Measurements from ENCODE around the gene HTR3E.
"Not testable (repeated sequence)": the region's sequence is repeated elsewhere in the genome, so short reads cannot be mapped to it uniquely, and the experiment has no call there.

The HTR3E gene, protein sequence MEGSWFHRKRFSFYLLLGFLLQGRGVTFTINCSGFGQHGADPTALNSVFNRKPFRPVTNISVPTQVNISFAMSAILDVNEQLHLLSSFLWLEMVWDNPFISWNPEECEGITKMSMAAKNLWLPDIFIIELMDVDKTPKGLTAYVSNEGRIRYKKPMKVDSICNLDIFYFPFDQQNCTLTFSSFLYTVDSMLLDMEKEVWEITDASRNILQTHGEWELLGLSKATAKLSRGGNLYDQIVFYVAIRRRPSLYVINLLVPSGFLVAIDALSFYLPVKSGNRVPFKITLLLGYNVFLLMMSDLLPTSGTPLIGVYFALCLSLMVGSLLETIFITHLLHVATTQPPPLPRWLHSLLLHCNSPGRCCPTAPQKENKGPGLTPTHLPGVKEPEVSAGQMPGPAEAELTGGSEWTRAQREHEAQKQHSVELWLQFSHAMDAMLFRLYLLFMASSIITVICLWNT

GRCh38 chr3:184096811-184097383 is at the start of gene HTR3E:
HTR3E (plus strand) TSS chr3:184097064; CDS start chr3:184097530, 466 bp downstream.
- no peak for FAIRE-seq

DNA sequence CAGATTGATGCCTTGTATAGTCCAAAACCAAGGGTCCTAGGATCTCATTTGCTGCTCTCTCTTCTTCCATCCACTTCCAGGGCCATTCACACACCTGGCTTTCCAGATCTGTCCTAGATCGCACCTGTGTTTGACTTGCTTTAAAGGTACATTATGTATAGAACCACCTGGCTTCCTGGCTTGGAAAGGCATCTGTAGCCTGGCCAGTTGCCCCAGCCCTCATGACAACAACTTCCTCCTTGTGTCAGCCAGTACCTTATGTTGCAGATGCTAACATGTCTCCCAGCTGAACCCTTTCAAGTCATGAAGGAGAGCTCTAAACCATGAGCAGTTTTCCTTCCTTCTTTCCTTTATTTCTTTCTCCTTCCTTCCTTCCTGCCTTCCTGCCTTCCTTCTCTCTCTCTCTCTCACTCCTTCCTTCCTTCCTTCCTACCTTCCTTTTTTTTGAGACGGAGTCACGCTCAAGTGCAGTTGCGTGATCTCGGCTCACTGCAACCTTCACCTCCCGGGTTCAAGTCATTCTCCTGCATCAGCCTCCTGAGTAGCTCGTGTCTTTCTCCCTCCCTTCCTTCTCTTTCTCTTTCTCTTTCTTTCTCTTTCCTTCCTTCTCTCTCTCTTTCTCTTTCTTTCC is 46.5 kb upstream of the HTR3E start:
- no peak for FAIRE-seq

GRCh38 chr3:184052767-184053166 is 44.1 kb upstream of the HTR3E start, which contains the start of gene HTR3C:
HTR3C (plus strand) TSS chr3:184053047; CDS start chr3:184053081, 34 bp downstream.
- FAIRE-seq, result no peak

DNA sequence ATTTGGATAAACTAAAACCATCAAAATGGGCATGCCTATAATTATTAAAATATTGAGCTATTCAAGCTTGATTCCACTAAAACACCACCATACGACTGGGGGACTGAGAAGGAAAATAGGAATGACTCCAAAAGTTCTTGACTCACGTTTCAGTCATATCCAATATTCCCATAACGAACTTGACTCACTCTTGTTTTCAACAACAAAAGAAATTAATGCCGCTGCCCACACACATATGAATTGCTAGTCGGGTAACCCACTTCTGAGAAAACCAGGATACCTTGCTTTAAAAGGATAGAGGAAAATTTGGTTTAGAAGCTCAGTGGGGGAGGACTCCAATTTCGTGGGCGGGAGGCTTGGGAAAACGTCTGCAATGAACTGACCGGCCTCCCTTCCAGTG is 38.8 kb upstream of the HTR3E start:
- FAIRE-seq, result no peak

DNA sequence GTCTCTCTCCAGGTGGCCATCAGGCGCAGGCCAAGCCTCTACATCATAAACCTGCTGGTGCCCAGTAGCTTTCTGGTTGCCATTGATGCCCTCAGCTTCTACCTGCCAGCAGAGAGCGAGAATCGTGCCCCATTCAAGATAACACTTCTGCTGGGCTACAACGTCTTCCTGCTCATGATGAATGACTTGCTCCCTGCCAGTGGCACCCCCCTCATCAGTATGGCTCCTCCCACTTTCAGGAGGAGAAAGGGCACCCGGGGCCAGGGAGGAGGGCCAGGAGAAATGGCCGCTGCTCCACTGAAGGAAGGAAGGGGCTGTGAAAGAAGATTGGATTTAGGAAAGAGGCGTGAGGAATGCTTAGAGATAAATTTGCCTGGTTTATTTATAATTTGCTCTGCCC is 37.4 kb upstream of the HTR3E start:
- FAIRE-seq, result no peak

DNA sequence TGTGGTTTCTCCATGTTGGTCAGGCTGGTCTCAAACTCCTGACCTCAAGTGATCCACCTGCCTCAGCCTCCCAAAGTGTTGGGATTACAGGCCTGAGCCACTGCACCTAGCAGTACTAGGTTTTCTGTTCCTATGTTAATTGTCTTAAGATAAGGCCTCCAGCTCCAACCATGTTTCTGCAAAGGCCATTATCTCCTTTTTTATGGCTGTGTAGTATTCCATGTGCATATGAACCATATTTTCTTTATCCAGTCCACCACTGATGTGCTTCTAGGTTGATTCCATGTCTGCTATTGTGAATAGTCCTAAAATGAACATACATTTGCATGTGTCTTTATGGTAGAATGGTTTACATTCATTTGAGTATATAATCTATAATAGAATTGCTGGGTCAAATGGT is 34.2 kb upstream of the HTR3E start:
- FAIRE-seq, result no peak

- FAIRE-seq, result no peak
These were observed 30.7 kb upstream of the HTR3E start for GRCh38 chr3:184066211-184066610.

GRCh38 chr3:184067573-184068055 is 29.2 kb upstream of the HTR3E start:
- FAIRE-seq, result no peak

- FAIRE-seq, result no peak
These were observed 28.5 kb upstream of the HTR3E start for GRCh38 chr3:184068344-184068743.

GRCh38 chr3:184071142-184071541 is 25.7 kb upstream of the HTR3E start:
- FAIRE-seq, result not testable (repeated sequence)

DNA sequence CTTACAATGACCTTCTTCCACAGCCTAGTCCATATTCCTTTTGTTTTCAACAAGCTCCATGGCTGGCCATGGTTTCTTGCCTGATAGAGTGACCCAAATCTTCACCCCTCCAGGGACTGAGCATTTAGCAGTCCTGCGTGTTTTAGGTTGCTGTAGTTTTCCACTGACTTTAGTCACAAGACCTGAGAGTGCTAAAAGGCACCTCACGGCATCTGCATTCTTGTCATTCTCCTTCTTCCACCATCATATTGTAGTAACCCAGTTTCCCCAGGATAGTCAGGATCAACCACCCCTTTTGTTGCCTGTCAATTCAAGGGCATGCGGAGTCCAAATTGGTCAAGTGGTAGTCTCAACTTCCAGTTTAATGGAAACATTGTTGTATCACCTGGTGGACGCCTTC is 23.2 kb upstream of the HTR3E start:
- FAIRE-seq, result no peak

GRCh38 chr3:184075901-184076300 is 21.0 kb upstream of the HTR3E start:
- no peak for FAIRE-seq

DNA sequence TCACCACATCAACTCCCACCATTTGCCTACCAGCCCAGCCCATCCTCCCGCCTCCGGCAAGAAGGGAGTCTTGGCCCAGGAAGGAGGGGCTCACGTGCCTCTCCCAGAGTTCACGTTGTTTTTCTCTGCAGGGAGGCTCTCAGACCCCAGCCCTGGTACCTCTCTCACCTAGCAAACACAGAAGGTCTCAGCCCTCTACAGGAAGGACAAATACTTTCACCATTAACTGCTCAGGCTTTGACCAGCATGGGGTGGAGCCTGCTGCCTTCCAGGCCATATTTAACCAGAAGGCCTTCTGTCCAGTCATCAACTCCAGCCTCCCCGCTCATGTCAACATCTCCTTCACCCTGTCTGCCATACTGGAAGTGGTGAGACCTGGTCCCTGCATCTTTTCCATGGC is 19.0 kb upstream of the HTR3E start:
- no peak for FAIRE-seq

- FAIRE-seq, result no peak
These were observed 18.0 kb upstream of the HTR3E start for GRCh38 chr3:184078851-184079250.

DNA sequence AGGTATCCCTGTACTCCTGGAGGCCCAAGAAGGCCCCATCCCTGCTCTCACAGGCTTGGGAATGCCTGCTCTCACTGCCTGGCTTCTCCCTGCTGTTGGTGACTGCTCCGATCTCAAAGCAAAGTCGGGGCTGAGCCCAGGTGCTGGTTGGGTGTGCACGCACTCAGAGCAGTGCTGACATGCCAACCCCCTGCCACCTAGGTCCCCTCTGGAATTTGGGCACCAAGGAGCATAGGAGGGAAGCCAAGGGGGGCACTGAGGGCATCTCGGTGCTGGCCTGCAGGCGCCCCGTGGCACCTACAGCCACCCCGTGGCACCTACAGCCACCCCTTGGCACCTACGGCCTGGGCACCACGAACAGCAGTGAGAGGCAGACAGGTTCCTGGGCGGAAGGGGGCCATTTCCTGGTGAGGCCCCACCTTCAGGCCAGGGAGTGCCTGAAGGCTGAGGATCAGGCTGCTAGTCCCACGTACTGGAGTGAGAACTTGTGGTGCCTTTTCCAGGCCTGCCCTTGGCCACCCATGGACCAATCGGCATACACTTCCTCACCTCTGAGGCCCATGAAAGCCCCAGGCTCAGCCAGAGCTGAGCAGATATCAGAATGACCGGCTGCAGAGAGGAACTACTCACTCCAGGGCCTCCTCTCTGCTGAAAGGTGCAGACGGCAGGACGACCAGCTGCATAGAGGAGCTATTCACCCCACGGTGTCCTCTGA is 15.6 kb upstream of the HTR3E start:
- no peak for FAIRE-seq

DNA sequence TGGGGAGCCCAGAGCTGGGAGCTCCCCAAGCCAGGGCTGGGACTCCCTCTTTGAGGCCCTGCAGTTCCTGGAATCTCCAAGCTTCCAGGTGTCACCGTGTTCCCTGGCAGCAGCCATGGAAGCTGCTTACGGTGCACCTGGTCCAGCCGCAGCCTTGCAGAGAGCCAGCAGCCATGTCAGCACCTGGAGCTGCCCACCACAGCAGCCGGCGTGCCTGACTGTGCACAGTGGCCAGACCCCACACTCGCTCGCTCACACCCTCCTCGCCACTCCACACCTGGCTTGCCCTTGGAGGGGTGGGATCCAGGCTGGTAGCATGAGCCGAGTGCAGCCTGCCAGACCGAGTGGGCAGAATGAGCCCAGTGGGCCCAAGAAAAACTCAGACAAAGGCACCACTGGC is 14.8 kb upstream of the HTR3E start:
- FAIRE-seq, result no peak

GRCh38 chr3:184082465-184082864 is 14.4 kb upstream of the HTR3E start:
- no peak for FAIRE-seq

DNA sequence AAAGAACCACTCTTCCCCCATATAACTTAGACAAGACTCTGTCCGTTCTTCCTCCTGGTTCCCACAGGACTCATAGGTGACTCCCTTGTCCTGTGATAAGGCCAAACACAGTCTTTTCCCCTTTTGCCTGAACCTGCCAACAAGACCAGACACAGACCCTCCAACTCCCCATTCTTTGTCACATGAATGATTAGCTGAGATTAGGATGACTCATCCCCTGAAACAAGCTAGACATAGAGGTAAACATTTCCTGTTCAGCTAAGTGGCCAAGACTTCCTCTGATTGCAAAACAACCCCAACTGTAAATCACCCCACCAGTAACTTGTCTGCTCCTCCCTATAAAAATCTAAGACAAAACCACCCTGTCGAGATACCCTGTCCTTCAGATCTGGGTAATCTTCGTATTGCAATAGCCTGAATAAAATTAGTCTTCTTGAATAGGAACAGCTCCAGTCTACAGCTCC is 11.4 kb upstream of the HTR3E start:
- FAIRE-seq, result no peak

GRCh38 chr3:184092199-184092598 is 4.7 kb upstream of the HTR3E start:
- FAIRE-seq, result no peak

GRCh38 chr3:184097556-184097955 is 692 bp downstream of the HTR3E start:
- FAIRE-seq, result no peak

- no peak for FAIRE-seq
These were observed 3.2 kb downstream of the HTR3E start for GRCh38 chr3:184099806-184100686.

GRCh38 chr3:184110316-184110725 is 13.5 kb downstream of the HTR3E start:
- no peak for FAIRE-seq
